Measurements from ENCODE around the gene HCLS1.

The HCLS1 gene

DNA sequence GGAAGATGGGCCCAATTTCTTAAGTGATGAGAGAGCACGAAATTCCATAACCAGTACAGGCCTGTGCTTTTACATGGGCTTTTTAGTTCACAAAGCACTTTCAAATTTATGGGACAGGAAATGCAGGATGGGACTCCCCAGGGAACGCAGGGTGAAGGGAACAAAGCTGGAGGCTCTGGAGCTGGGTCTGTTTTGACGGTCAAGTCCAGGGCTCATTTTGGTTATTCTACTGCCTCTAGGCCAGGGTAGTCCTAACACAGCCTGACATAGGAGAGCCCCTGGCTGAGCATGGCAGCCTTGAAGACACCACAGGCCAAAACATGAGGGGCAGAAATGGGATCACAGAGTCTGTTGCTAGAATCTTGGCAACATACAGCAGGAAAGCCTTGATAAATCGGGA, 33.5 kb downstream of the HCLS1 start:
- TF ChIP-seq, protein P1, sequence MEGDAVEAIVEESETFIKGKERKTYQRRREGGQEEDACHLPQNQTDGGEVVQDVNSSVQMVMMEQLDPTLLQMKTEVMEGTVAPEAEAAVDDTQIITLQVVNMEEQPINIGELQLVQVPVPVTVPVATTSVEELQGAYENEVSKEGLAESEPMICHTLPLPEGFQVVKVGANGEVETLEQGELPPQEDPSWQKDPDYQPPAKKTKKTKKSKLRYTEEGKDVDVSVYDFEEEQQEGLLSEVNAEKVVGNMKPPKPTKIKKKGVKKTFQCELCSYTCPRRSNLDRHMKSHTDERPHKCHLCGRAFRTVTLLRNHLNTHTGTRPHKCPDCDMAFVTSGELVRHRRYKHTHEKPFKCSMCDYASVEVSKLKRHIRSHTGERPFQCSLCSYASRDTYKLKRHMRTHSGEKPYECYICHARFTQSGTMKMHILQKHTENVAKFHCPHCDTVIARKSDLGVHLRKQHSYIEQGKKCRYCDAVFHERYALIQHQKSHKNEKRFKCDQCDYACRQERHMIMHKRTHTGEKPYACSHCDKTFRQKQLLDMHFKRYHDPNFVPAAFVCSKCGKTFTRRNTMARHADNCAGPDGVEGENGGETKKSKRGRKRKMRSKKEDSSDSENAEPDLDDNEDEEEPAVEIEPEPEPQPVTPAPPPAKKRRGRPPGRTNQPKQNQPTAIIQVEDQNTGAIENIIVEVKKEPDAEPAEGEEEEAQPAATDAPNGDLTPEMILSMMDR (IDR thresholded peaks at IDR 0.05; ENCODE audit: low read depth, low read length, missing control alignments) = no peak

DNA sequence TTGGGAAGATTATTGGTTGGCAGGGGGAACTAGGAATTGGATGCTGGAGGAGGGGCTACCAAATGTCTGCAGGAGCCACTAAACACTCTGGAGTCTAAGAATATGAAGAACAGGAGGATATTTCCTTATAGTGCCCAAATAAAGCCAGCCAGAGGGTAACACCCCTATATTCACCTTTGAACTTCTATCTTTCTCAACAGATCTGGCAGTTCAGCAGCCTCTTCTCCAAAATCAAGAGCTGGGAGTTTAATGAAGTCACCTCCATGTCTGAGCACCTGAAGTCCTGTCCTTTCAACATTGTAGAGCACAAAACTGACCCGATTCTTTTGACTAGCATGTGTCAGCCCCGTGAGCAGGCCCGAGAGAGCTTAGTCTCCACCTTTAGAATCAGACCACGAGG, 34.2 kb downstream of the HCLS1 start:
- DNase-seq (ENCODE audit: low read depth) = no peak
- TF ChIP-seq, protein P1 (IDR thresholded peaks at IDR 0.05; ENCODE audit: low read depth, low read length, missing control alignments) = no peak
- H3K4me3 ChIP-seq (ENCODE audit: low read depth, low read length) = no peak overlapping the region

More for the DNA sequence above, 33.5 kb downstream of the HCLS1 start:
- no peak for DNase-seq (ENCODE audit: low read depth)
- no peak overlapping the region for H3K4me3 ChIP-seq (ENCODE audit: low read depth, low read length)

DNA sequence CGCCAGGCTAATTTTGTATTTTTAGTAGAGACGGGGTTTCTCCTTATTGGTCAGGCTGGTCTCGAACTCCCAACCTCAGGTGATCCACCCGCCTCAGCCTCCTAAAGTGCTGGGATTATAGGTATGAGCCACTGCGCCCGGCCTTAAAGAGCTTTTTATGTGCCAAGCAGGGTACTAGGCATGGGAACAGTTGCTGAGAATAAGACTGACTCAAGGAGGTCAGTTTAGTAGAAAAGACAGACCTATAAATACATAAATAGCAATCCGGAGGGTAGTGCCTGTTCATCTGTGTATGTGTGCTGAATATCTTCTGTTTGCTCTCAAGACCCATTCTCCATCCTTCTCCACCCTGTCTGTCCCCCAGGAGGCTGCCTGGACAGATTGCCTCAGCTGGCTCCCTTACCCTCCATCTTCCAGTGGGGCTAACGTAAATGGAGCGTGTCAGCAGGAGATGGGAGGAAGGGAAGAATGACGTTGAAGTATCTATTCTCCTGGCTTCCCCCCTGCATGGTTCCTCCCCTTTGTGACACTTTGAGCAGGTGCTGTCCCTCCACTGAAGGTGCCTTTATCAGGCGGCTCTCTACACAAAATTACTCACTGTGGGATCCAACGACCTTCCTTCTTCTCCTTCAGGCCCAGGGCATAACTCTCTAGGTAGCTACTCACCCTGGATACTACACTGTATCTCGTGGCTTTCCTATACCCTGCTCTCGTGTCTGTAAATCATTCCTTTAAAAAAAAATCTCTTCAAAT, 36.4 kb downstream of the HCLS1 start:
- DNase-seq (ENCODE audit: low read depth) = no peak
- TF ChIP-seq, protein P1 (IDR thresholded peaks at IDR 0.05; ENCODE audit: low read depth, low read length, missing control alignments) = no peak
- no peak overlapping the region for H3K4me3 ChIP-seq (ENCODE audit: low read depth, low read length)

DNA sequence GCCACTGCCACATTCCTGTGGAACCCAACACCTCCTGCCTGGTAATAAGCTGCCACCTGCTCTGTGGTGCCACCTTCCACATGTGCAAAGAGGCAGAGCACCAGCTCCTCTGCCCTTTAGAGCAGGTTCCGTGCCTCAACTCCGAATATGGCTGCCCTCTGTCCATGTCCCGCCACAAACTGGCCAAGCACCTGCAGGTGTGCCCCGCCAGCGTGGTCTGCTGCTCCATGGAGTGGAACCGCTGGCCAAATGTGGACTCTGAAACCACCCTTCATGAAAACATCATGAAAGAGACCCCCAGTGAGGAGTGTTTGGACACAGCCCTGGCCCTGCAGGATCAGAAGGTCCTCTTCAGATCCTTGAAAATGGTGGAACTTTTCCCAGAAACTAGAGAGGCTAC, 39.2 kb downstream of the HCLS1 start:
- no peak for DNase-seq (ENCODE audit: low read depth)
- no peak overlapping the region for H3K4me3 ChIP-seq (ENCODE audit: low read depth, low read length)
- TF ChIP-seq, protein P1 (IDR thresholded peaks at IDR 0.05; ENCODE audit: low read depth, low read length, missing control alignments) = no peak

DNA sequence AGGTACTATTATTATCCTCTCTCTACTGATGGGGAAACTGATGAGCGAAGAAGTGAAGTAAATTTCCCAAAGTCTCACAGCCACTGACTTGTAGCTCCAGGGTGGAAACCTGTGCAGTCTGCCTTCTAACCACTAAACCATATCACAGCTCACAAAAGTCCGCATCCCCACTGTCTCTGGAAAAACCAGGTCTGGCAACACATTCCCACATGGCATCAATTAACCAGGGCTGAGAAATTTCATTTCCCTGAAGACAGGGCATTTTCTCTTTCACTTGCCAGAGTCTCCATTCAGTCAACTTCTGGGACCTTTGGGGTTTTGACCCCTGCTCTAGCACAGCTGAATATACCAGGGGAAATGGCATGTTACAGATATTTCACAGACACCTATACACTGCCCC, 41.0 kb downstream of the HCLS1 start:
- no peak for DNase-seq (ENCODE audit: low read depth)
- H3K4me3 ChIP-seq (ENCODE audit: low read depth, low read length) = no peak overlapping the region
- TF ChIP-seq, protein P1 (IDR thresholded peaks at IDR 0.05; ENCODE audit: low read depth, low read length, missing control alignments) = no peak

DNA sequence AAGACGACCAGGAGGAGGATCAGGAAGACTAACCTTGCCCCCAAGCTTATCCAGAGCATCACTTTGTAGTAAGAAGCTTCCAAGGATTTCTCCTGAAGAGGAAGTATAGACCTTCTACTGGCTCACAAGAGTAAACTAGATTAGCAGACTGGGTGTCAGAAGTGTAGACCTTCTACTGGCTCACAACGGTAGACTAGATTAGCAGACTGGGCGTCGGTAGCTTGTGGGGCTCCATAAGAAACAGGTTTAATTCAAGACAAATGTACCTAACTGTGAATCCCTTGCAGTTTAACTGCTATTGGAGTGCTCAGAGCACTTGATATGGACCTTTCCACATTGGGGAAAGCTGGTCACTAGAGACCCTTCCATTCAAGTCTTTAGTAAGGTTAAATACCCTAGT, 54.6 kb downstream of the HCLS1 start:
- TF ChIP-seq, protein P1 (IDR thresholded peaks at IDR 0.05; ENCODE audit: low read depth, low read length, missing control alignments) = no peak
- no peak for DNase-seq (ENCODE audit: low read depth)
- no peak overlapping the region for H3K4me3 ChIP-seq (ENCODE audit: low read depth, low read length)

DNA sequence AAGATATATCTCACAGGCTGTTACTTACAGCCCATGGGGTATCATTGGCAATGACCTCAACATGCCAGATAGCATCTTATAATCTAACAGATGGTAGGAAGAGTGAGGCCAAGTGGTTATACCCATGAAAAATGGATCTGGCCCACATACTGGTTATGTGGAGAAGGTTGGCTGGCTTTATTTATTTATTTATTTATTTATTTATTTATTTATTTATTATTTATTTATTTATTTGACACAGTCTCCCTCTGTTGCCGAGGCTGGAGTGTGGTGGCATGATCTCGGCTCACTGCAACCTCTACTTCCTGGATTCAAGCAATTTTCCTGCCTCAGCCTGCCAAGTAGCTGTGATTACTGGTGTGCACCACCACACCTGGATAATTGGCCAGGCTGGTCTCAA, 55.9 kb downstream of the HCLS1 start:
- TF ChIP-seq, protein P1 (IDR thresholded peaks at IDR 0.05; ENCODE audit: low read depth, low read length, missing control alignments) = no peak
- H3K4me3 ChIP-seq (ENCODE audit: low read depth, low read length) = no peak overlapping the region
- no peak for DNase-seq (ENCODE audit: low read depth)
